22Rv1 (cell line): Measurements from ENCODE around the gene GNB5.
A peak's percentile ranks its signal among the peaks of the same experiment; 100 is the strongest.

Experiments
- CTCF ChIP-seq: fragments of 450-650 bp; IDR thresholded peaks from 2 replicates; pipeline ENCODE4 v1.5.1; 2017; ENCODE audit warnings: mild to moderate bottlenecking
- ZFX ChIP-seq: fragments of 450-650 bp; IDR thresholded peaks from 2 replicates; pipeline ENCODE4 v1.6.1; 2017; ENCODE audit warnings: antibody characterized with exemption, borderline replicate concordance

GRCh38 chr15:52078876-52079700 lies 112.1 kb downstream of the GNB5 start:
- peak; percentile 95 for TF ChIP-seq CTCF
- no peak for TF ChIP-seq ZFX
